HepG2 (cell line): ENCODE data around the gene CCDC197. TPM values are rescaled to one million over a fixed set of nuclear protein-coding genes. Genes with fewer than 3 reads are reported as not detected.
A peak's percentile ranks its signal among the peaks of the same experiment; 100 is the strongest.

Experiments used
- CEBPG ChIP-seq: IDR thresholded peaks from 2 replicates; pipeline ENCODE4 v1.6.1; 2016
- DRAP1 ChIP-seq: IDR thresholded peaks from 2 replicates; pipeline ENCODE4 v1.6.1; 2016; ENCODE audit warnings: missing genetic modification reagents, missing compliant biosample characterization
- ELF1 ChIP-seq: sonication (generic); formaldehyde crosslinking; IDR thresholded peaks from 2 replicates; pipeline ENCODE4 v1.4.0; 2020; ENCODE audit warnings: missing genetic modification reagents
- HOMEZ ChIP-seq: IDR thresholded peaks from 2 replicates; pipeline ENCODE4 v1.6.1; 2016; ENCODE audit warnings: low read depth
- IKZF5 ChIP-seq: IDR thresholded peaks from 2 replicates; pipeline ENCODE4 v1.6.1; 2018; ENCODE audit warnings: missing genetic modification reagents, mild to moderate bottlenecking, missing compliant biosample characterization
- NCOA2 ChIP-seq: sonication (generic); formaldehyde crosslinking; IDR thresholded peaks from 2 replicates; pipeline ENCODE4 v1.8.0; 2022; ENCODE audit warnings: inconsistent platforms
- RAD21 ChIP-seq: fragments of 450-650 bp; formaldehyde crosslinking; IDR thresholded peaks from 2 replicates; pipeline ENCODE4 v1.5.0; 2020; ENCODE audit warnings: mild to moderate bottlenecking
- RXRB ChIP-seq: IDR thresholded peaks from 2 replicates; pipeline ENCODE4 v1.6.1; 2016; ENCODE audit warnings: borderline replicate concordance, missing genetic modification reagents, missing compliant biosample characterization
- SAP130 ChIP-seq: IDR thresholded peaks from 2 replicates; pipeline ENCODE4 v1.6.1; 2016; ENCODE audit warnings: low read depth
- SMC3 ChIP-seq: IDR thresholded peaks from 2 replicates; pipeline ENCODE4 v1.6.1; 2011; ENCODE audit warnings: low read length, improper control_type of control experiment
- TFDP2 ChIP-seq: sonication (generic); formaldehyde crosslinking; IDR thresholded peaks from 2 replicates; pipeline ENCODE4 v1.4.0; 2020; ENCODE audit warnings: missing genetic modification reagents
- TGIF2 ChIP-seq: IDR thresholded peaks from 2 replicates; pipeline ENCODE4 v1.6.1; 2016; ENCODE audit warnings: control low read depth, missing compliant biosample characterization
- THAP11 ChIP-seq: IDR thresholded peaks from 2 replicates; pipeline ENCODE4 v1.6.1; 2016; ENCODE audit warnings: missing biosample characterization, missing genetic modification reagents
- THRA ChIP-seq: sonication (generic); formaldehyde crosslinking; IDR thresholded peaks from 2 replicates; pipeline ENCODE4 v1.4.0; 2020; ENCODE audit warnings: missing genetic modification reagents, borderline replicate concordance
- ZGPAT ChIP-seq: IDR thresholded peaks from 2 replicates; pipeline ENCODE4 v1.6.1; 2016; ENCODE audit warnings: mild to moderate bottlenecking
- ZKSCAN8 ChIP-seq: IDR thresholded peaks from 2 replicates; pipeline ENCODE4 v1.6.1; 2016; ENCODE audit warnings: borderline replicate concordance, missing genetic modification reagents, missing compliant biosample characterization
- ZNF773 ChIP-seq: sonication (generic); formaldehyde crosslinking; IDR thresholded peaks from 2 replicates; pipeline ENCODE4 v1.4.0; 2020; ENCODE audit warnings: missing genetic modification reagents, borderline replicate concordance
- polyA plus RNA-seq, 8 experiments: library from polyadenylated mRNA; depleted of rRNA in 3 of 8; stranded (reverse) in 7 of 8; unstranded in 1 of 8; fragments of >200 nt; fragmentation: Illumina TruSeq in 4 of 8; extraction: Trizol in 4 of 8; gene quantifications; 2 replicates each; pipeline versions ENCODE4 v1.2.1 to v1.2.3, GENCODE V29; 2011 to 2016; ENCODE audit warnings: low read depth in 4 of 8, missing spikeins in 1 of 8, mixed read lengths in 1 of 8; ENCODE audit not compliant: insufficient read depth in 1 of 8
- total RNA-seq, 5 experiments: library from RNA; depleted of rRNA; stranded (reverse); fragments of >200 nt; fragmentation: Illumina TruSeq; extraction: Trizol; gene quantifications; 2 replicates each; pipeline ENCODE4 v1.2.3, GENCODE V29; 2016; ENCODE audit warnings: low read depth in 1 of 5

Gene CCDC197
- total and polyA plus RNA-seq, 2 of the 13 experiments (the other 11 are each of a cell fraction or from before 2014, with no cell fraction given) = 0.11 to 0.13 TPM

GRCh38 chr14:94001501-94002396, 4.6 kb downstream of the CCDC197 start (continued):
- TF ChIP-seq THAP11 (peak; percentile 32; the same call in 1 of the 2 replicates), ELF1 (CRISPR knock-in tag) (0 out of 2 replicates have a peak, but pooled peaks have one; percentile 17), IKZF5 (CRISPR knock-in tag) (peak; percentile 59; the same call in 1 of the 2 replicates), HOMEZ (peak; percentile 52; the same call in 1 of the 2 replicates), SAP130 (CRISPR knock-in tag) (peak; percentile 44; the same call in 1 of the 2 replicates), THRA (peak; percentile 37; the same call in 1 of the 2 replicates), RAD21 (CRISPR knock-in tag) (peak; percentile 74), RXRB (CRISPR knock-in tag) (peak; percentile 24; the same call in 1 of the 2 replicates), NCOA2 (CRISPR knock-in tag) (0 out of 2 replicates have a peak, but pooled peaks have one; percentile 21), ZGPAT (CRISPR knock-in tag) (0 out of 2 replicates have a peak, but pooled peaks have one; percentile 34), SMC3 (peak; percentile 95), ZNF773 (CRISPR knock-in tag) (no peak), TFDP2 (CRISPR knock-in tag) (no peak), CEBPG (CRISPR knock-in tag) (peak; percentile 20; the same call in 1 of the 2 replicates), DRAP1 (CRISPR knock-in tag) (0 out of 2 replicates have a peak, but pooled peaks have one; percentile 30), TGIF2 (CRISPR knock-in tag) (peak; percentile 70; the same call in 1 of the 2 replicates), ZKSCAN8 (CRISPR knock-in tag) (peak; percentile 73; the same call in 1 of the 2 replicates)
